IMR-90 (cell line): ENCODE results near the gene ELP4.

Source experiments
- BHLHE40 ChIP-seq: fragments of 150-350 bp; IDR thresholded peaks from 2 replicates; pipeline ENCODE4 v1.6.1; 2016; ENCODE audit warnings: mild to moderate bottlenecking, low read depth, low read length
- CHD1 ChIP-seq: IDR thresholded peaks from 2 replicates; pipeline ENCODE4 v1.6.1; 2012; ENCODE audit warnings: low read depth, low read length, improper control_type of control experiment
- CTCF ChIP-seq: conservative IDR thresholded peaks from 2 replicates; pipeline ENCODE4 v1.5.1; 2012; ENCODE audit warnings: mild to moderate bottlenecking, low read depth, low read length, improper control_type of control experiment
- ELK1 ChIP-seq: fragments of 150-350 bp; IDR thresholded peaks from 2 replicates; pipeline ENCODE4 v1.6.1; 2016; ENCODE audit warnings: low read depth, mild to moderate bottlenecking, low read length, moderate library complexity, borderline replicate concordance
- MAFK ChIP-seq: IDR thresholded peaks from 2 replicates; pipeline ENCODE4 v1.6.1; 2012; ENCODE audit warnings: low read depth, low read length, improper control_type of control experiment
- MXI1 ChIP-seq: IDR thresholded peaks from 2 replicates; pipeline ENCODE4 v1.6.1; 2012; ENCODE audit warnings: low read depth, mild to moderate bottlenecking, low read length, moderate library complexity, borderline replicate concordance

- TF ChIP-seq BHLHE40, result peak; percentile 40; the same call in 1 of the 2 replicates
- TF ChIP-seq MAFK, result no peak
- peak; percentile 46; the same call in 1 of the 2 replicates for TF ChIP-seq MXI1
- TF ChIP-seq CHD1, result no peak
- no peak for TF ChIP-seq CTCF
- no peak for TF ChIP-seq ELK1
Observed at GRCh38 chr11:31509429-31510345, at the start of gene ELP4, which contains the start of gene IMMP1L.
